ENCODE data around the gene THADA. TPM values are rescaled to one million over a fixed set of nuclear protein-coding genes. Genes with fewer than 3 reads are reported as not detected.

THADA gene
- polyA plus RNA-seq, 1 experiment: 21.6 TPM

- no peak overlapping the region for H3K4me3 ChIP-seq (ENCODE audit: low read depth, low read length)
- ChIA-PET CTCF (interaction anchor here (0.6 to 1.9 kb wide), 2 partner anchors 51 to 215 kb away, joined by 3 to 5 read pairs; no protein-coding TSS in a partner anchor), POLR2A (no interaction called here)
- H3K36me3 ChIP-seq (ENCODE audit: control insufficient read depth, insufficient read depth, low read length): no peaks in the 10 kb centered on the region
- DNase-seq (ENCODE audit: low read depth): no peak
- TF ChIP-seq CTCF (IDR thresholded peaks at IDR 0.05; ENCODE audit: insufficient read depth, low read depth, low read length): no peak
- no peaks in the 10 kb centered on the region for H3K27me3 ChIP-seq (ENCODE audit: control insufficient read depth, insufficient read depth, low read length)
Measured at GRCh38 chr2:43270461-43270860, 325.4 kb downstream of the THADA start.

DNA sequence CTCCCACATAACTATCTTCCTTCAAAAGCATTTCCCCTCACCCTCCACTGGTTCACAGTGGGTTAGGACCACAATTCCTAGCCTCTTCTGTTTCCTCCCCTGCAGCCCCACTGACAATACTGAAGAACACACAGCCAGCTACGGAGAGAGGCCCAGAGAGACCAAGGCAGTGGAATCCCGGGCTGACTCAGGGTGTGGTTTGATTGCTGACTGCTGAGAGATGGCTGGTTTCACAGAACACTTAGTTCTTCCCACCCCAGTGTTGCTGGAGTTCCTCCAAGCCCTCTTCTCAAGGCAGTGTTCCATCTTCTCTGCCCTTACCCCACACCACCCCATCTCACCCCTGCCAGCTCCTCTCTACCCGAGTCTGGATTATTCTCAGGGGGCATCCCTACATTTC is 326.1 kb downstream of the THADA start:
- no peaks in the 10 kb centered on the region for H3K36me3 ChIP-seq (ENCODE audit: control insufficient read depth, insufficient read depth, low read length)
- H3K4me3 ChIP-seq (ENCODE audit: low read depth, low read length): no peak overlapping the region
- ChIA-PET POLR2A (no interaction called here), CTCF (interaction anchor here (1.0 to 1.9 kb wide), 3 partner anchors 40 to 323 kb away, joined by 3 to 5 read pairs (median 4); no protein-coding TSS in a partner anchor)
- no peaks in the 10 kb centered on the region for H3K27me3 ChIP-seq (ENCODE audit: control insufficient read depth, insufficient read depth, low read length)
- TF ChIP-seq CTCF (IDR thresholded peaks at IDR 0.05; ENCODE audit: insufficient read depth, low read depth, low read length): no peak
- DNase-seq (ENCODE audit: low read depth): peak; percentile 35

GRCh38 chr2:43269074-43269572 is 326.7 kb downstream of the THADA start:
- TF ChIP-seq CTCF (IDR thresholded peaks at IDR 0.05; ENCODE audit: insufficient read depth, low read depth, low read length): peak; percentile 31; the same call in 1 of the 2 replicates
- DNase-seq (ENCODE audit: low read depth): peak; percentile 90
- ChIA-PET CTCF (interaction anchor here (1.0 to 1.9 kb wide), 3 partner anchors 39 to 322 kb away, joined by 3 to 5 read pairs (median 4); no protein-coding TSS in a partner anchor), POLR2A (no interaction called here)
- H3K4me3 ChIP-seq (ENCODE audit: low read depth, low read length): no peak overlapping the region
- H3K36me3 ChIP-seq (ENCODE audit: control insufficient read depth, insufficient read depth, low read length): no peaks in the 10 kb centered on the region
- H3K27me3 ChIP-seq (ENCODE audit: control insufficient read depth, insufficient read depth, low read length): no peaks in the 10 kb centered on the region

DNA sequence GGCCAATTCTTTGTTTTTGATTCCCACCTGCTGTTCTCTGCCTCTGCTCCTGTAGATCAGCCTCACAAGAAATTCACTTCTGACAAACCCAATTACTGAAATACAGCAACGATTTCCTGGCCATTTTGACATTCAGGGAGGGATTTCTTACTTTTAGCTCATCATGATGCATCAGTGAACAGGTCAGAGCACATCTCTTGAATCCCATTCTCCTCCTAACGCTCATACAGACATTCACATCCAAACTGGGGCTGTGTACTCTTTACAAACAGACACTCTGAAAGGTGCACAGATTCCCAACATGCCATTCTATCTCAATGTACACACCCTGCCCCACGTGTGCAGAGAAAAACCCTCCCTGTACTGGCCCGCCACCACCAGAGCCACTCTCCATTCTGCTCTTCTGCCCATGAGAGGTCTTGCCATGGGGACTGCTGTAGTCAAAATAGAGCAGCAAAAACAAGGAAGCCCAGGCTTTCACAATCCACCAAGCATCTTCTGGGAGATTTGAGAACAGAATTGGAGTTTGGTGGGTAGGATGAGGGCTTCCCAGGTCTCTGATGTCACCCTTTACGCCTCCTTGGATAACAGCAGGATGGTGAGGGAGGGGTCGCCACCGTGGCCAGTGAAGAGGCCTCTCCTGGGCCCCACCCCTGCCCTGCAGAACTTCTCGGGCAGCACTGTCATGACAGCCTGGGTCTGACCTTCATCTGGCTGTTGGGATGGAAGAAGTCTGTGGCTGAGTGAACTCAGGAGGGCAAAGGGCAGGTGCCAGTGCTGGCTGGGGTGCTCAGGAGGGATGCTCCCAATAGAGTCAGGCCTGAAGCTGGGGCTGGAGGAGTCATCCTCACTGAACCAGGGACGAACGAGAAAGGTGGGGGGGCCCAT is 327.5 kb downstream of the THADA start:
- H3K4me3 ChIP-seq (ENCODE audit: low read depth, low read length): no peak overlapping the region
- no peaks in the 10 kb centered on the region for H3K27me3 ChIP-seq (ENCODE audit: control insufficient read depth, insufficient read depth, low read length)
- no peaks in the 10 kb centered on the region for H3K36me3 ChIP-seq (ENCODE audit: control insufficient read depth, insufficient read depth, low read length)
- DNase-seq (ENCODE audit: low read depth): no peak
- CTCF ChIA-PET: interaction anchor here (1.0 kb wide), 1 partner anchor 321 kb away, joined by 3 read pairs; no protein-coding TSS in a partner anchor
- no peak for TF ChIP-seq CTCF (IDR thresholded peaks at IDR 0.05; ENCODE audit: insufficient read depth, low read depth, low read length)
- POLR2A ChIA-PET: no interaction called here

DNA sequence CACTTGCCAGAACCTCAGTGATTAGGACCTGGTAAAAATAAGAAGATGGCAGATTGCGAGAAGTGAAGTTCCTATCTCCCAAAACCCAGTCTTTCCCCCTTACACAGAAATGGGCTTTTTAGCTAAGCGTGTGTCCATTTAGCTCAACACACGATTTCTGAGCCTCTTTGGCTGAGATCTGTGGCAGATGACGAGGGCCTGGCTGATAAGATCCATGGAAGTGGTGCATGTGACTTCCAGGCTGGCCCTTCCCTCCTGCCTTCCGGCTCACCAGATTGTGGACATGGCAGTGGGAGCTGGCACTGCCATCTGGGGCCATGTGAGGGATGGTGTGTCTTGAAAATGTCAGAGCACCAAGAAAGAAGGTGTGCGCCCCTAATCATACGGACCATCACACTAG is 328.5 kb downstream of the THADA start:
- POLR2A ChIA-PET: no interaction called here
- Histone ChIP-seq H3K27me3 (ENCODE audit: control insufficient read depth, insufficient read depth, low read length) (no peaks in the 10 kb centered on the region), H3K4me3 (ENCODE audit: low read depth, low read length) (no peak overlapping the region), H3K36me3 (ENCODE audit: control insufficient read depth, insufficient read depth, low read length) (no peaks in the 10 kb centered on the region)
- TF ChIP-seq CTCF (IDR thresholded peaks at IDR 0.05; ENCODE audit: insufficient read depth, low read depth, low read length): no peak
- CTCF ChIA-PET: interaction anchor here (0.9 to 1.0 kb wide), 2 partner anchors 14 to 212 kb away, joined by 3 to 4 read pairs; no protein-coding TSS in a partner anchor
- no peak for DNase-seq (ENCODE audit: low read depth)

Measured in BJ (cell line).